ENCODE measurements around the gene TOMM6.

DNA sequence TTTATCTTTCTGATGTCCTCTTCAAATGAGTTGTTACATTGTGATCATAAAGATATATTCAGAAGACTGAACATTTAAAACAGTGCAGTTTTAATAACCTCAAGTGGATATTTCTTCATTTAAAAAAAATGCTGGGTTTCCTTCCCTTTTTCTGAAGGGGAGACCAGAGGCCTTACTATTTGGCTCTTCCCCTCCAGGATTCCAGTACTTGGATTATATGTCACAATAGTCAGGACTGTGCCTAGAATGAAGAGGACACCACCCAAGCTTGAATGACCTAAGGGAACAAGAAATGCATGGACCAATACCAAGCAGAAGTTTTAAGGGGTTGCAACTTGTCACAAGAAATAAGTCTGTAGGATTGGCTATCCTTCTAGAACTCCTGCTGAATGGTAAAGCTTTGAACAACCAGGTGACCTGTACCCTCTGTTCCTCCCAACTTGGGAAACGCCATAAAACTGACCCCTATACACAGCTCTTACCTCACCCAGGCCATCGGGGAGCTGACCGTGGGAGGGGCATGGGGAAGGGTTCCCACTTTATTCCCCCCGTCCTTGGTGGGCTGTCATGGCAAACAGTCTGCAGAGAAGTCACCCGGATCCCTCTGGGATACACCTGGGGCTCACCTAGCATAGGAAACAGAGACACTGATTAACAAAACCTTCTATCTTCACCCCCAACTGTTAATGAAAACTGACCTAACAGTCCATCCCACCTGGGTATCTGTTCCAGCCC, 9.8 kb upstream of the TOMM6 start:
- TF ChIP-seq, protein P1, sequence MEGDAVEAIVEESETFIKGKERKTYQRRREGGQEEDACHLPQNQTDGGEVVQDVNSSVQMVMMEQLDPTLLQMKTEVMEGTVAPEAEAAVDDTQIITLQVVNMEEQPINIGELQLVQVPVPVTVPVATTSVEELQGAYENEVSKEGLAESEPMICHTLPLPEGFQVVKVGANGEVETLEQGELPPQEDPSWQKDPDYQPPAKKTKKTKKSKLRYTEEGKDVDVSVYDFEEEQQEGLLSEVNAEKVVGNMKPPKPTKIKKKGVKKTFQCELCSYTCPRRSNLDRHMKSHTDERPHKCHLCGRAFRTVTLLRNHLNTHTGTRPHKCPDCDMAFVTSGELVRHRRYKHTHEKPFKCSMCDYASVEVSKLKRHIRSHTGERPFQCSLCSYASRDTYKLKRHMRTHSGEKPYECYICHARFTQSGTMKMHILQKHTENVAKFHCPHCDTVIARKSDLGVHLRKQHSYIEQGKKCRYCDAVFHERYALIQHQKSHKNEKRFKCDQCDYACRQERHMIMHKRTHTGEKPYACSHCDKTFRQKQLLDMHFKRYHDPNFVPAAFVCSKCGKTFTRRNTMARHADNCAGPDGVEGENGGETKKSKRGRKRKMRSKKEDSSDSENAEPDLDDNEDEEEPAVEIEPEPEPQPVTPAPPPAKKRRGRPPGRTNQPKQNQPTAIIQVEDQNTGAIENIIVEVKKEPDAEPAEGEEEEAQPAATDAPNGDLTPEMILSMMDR (conservative IDR thresholded peaks at IDR 0.05; ENCODE audit: low read depth, low read length) = no peak
- TF ChIP-seq EZH2 (IDR thresholded peaks at IDR 0.05; ENCODE audit: low read length, unreplicated experiment) (no peak), EZH2phosphoT487 (IDR thresholded peaks at IDR 0.05; ENCODE audit: borderline replicate concordance, low read length) (no peak)
